ENCODE measurements around the gene PATJ. TPM values are rescaled to one million over a fixed set of nuclear protein-coding genes. Genes with fewer than 3 reads are reported as not detected.

PATJ gene
- total RNA-seq, 2 donors from 2014 or later: 42.7 to 67.5 TPM

GRCh38 chr1:62131093-62131725 is 388.9 kb downstream of the PATJ start:
- Histone ChIP-seq H3K27me3 (replicated peaks; ENCODE audit: insufficient read depth) (no peaks in the 10 kb centered on the region), H3K9me3 (no peaks in the 10 kb centered on the region), H3K4me3 (no peak overlapping the region), H3K36me3 (no peaks in the 10 kb centered on the region), H3K4me1 (replicated peaks) (no peaks in the 10 kb centered on the region), H3K27ac (no peak overlapping the region)
- no peak for DNase-seq (ENCODE audit: low spot score)
- 71% methylated on average over 6 of the region's 6 CpGs for WGBS
- TF ChIP-seq CTCF (IDR thresholded peaks at IDR 0.05): peak in 3 of 4 experiments; percentile 38 to 59 (median 50)
- no peak for TF ChIP-seq POLR2A (IDR thresholded peaks at IDR 0.05)
- intact Hi-C loops (cut with DNase I): loop anchor here (5.0 kb wide), 1 partner anchor 49 kb away; no protein-coding TSS in a partner anchor

GRCh38 chr1:62138029-62138428 is 395.7 kb downstream of the PATJ start:
- Histone ChIP-seq H3K27me3 (replicated peaks; ENCODE audit: insufficient read depth) (no peaks in the 10 kb centered on the region), H3K36me3 (no peaks in the 10 kb centered on the region), H3K4me1 (replicated peaks) (no peaks in the 10 kb centered on the region), H3K4me3 (no peak overlapping the region), H3K9me3 (no peaks in the 10 kb centered on the region), H3K27ac (no peak overlapping the region)
- TF ChIP-seq POLR2A (IDR thresholded peaks at IDR 0.05): no peak
- no peak for TF ChIP-seq POLR2AphosphoS5 (IDR thresholded peaks at IDR 0.05)
- TF ChIP-seq CTCF (IDR thresholded peaks at IDR 0.05): no peak
- intact Hi-C loops (cut with DNase I): no loop called here
- DNase-seq (ENCODE audit: low spot score): no peak
- WGBS: 51% methylated on average over 3 of the region's 3 CpGs

GRCh38 chr1:62139410-62139809 is 397.1 kb downstream of the PATJ start:
- H3K9me3 ChIP-seq: no peaks in the 10 kb centered on the region
- H3K4me3 ChIP-seq: no peak overlapping the region
- TF ChIP-seq POLR2A (IDR thresholded peaks at IDR 0.05) (no peak), POLR2AphosphoS5 (IDR thresholded peaks at IDR 0.05) (no peak), CTCF (IDR thresholded peaks at IDR 0.05) (no peak)
- DNase-seq (ENCODE audit: low spot score): no peak
- no peaks in the 10 kb centered on the region for H3K4me1 ChIP-seq (replicated peaks)
- intact Hi-C loops (cut with DNase I): no loop called here
- no peaks in the 10 kb centered on the region for H3K36me3 ChIP-seq
- H3K27me3 ChIP-seq (replicated peaks; ENCODE audit: insufficient read depth): no peaks in the 10 kb centered on the region
- no peak overlapping the region for H3K27ac ChIP-seq
- 95% methylated on average over 1 of the region's 1 CpG for WGBS

- no peaks in the 10 kb centered on the region for H3K9me3 ChIP-seq
- no peaks in the 10 kb centered on the region for H3K4me1 ChIP-seq (replicated peaks)
- 84% methylated on average over 4 of the region's 4 CpGs for WGBS
- H3K27ac ChIP-seq: no peak overlapping the region
- no peak overlapping the region for H3K4me3 ChIP-seq
- no peak for DNase-seq (ENCODE audit: low spot score)
- no peaks in the 10 kb centered on the region for H3K36me3 ChIP-seq
- no peaks in the 10 kb centered on the region for H3K27me3 ChIP-seq (replicated peaks; ENCODE audit: insufficient read depth)
- intact Hi-C loops (cut with DNase I): no loop called here
- TF ChIP-seq POLR2A (IDR thresholded peaks at IDR 0.05) (no peak), CTCF (IDR thresholded peaks at IDR 0.05) (no peak), POLR2AphosphoS5 (IDR thresholded peaks at IDR 0.05) (no peak)
These were observed 398.4 kb downstream of the PATJ start for GRCh38 chr1:62140666-62141065.

GRCh38 chr1:62142496-62142895 is 400.2 kb downstream of the PATJ start:
- Histone ChIP-seq H3K9me3 (no peaks in the 10 kb centered on the region), H3K27me3 (replicated peaks; ENCODE audit: insufficient read depth) (no peaks in the 10 kb centered on the region), H3K36me3 (no peaks in the 10 kb centered on the region), H3K27ac (no peak overlapping the region), H3K4me1 (replicated peaks) (no peaks in the 10 kb centered on the region), H3K4me3 (no peak overlapping the region)
- TF ChIP-seq CTCF (IDR thresholded peaks at IDR 0.05): no peak
- DNase-seq (ENCODE audit: low spot score): no peak
- WGBS: 40% methylated on average over 5 of the region's 5 CpGs
- intact Hi-C loops (cut with DNase I): no loop called here
